Natural killer cell (primary cell): Measurements from ENCODE around the gene SLC26A3. TPM values are rescaled to one million over a fixed set of nuclear protein-coding genes. Genes with fewer than 3 reads are reported as not detected.

ENCODE experiments used
- ATAC-seq, 3 donors: fragments of 150-1000 bp in 2 of 3; fragments of 200-7000 bp in 1 of 3; cut with Tn5 transposase; 1 replicate in 1 of 3; 2 replicates in 2 of 3; pipeline ENCODE4 v1.10.0; 2021; ENCODE audit warnings: mild to moderate bottlenecking in 2 of 3, moderate library complexity in 2 of 3
- DNase-seq, 2 donors: peaks; one replicate each; pipeline versions ENCODE4 v3.0.0 to v3.0.0-alpha.2; 2013 to 2021; ENCODE audit warnings: mixed read lengths in 1 of 2
- H3K27ac ChIP-seq: one replicate; pipeline ENCODE4 v1.5.1; 2013; ENCODE audit warnings: mild to moderate bottlenecking, low read length
- H3K27me3 ChIP-seq: one replicate; pipeline ENCODE4 v1.6.1; 2013; ENCODE audit warnings: low read length; ENCODE audit not compliant: control insufficient read depth, insufficient read depth
- H3K36me3 ChIP-seq: one replicate; pipeline ENCODE4 v1.6.1; 2013; ENCODE audit warnings: low read length; ENCODE audit not compliant: control insufficient read depth, insufficient read depth
- H3K4me1 ChIP-seq: one replicate; pipeline ENCODE4 v1.6.1; 2013; ENCODE audit warnings: low read length; ENCODE audit not compliant: control insufficient read depth, insufficient read depth
- H3K4me3 ChIP-seq: one replicate; pipeline ENCODE4 v1.5.1; 2013; ENCODE audit warnings: low read length
- H3K9me3 ChIP-seq: one replicate; pipeline ENCODE4 v1.6.1; 2013; ENCODE audit warnings: low read length; ENCODE audit not compliant: control insufficient read depth, insufficient read depth
- H3K27ac Mint-ChIP-seq, 2 donors: one replicate each; pipeline ENCODE4 v1.8.0; 2022; ENCODE audit warnings: mild to moderate bottlenecking in 2 of 2, mixed read lengths in 2 of 2, moderate library complexity in 1 of 2
- H3K27me3 Mint-ChIP-seq, 2 donors: one replicate each; pipeline ENCODE4 v1.8.0; 2022; ENCODE audit warnings: low read depth in 2 of 2, mixed read lengths in 2 of 2
- H3K36me3 Mint-ChIP-seq: one replicate; pipeline ENCODE4 v1.8.0; 2022; ENCODE audit warnings: mixed read lengths
- H3K4me1 Mint-ChIP-seq, 2 donors: one replicate each; pipeline ENCODE4 v1.8.0; 2022; ENCODE audit warnings: mixed read lengths in 2 of 2
- H3K4me3 Mint-ChIP-seq: one replicate; pipeline ENCODE4 v1.8.0; 2022; ENCODE audit warnings: mild to moderate bottlenecking, moderate library complexity, mixed read lengths
- H3K9me3 Mint-ChIP-seq, 2 donors: one replicate each; pipeline ENCODE4 v1.8.0; 2022; ENCODE audit warnings: mixed read lengths in 2 of 2
- WGBS: methylation state at CpG from one replicate; pipeline ENCODE4 v1.1.7; 2013; ENCODE audit warnings: missing lambda C conversion rate; ENCODE audit not compliant: insufficient coverage; 5-methylcytosine and 5-hydroxymethylcytosine counted together
- intact Hi-C: fragments of 100-400 bp; cut with micrococcal nuclease; formaldehyde crosslinking; loops from one replicate; pipeline ENCODE4 v1.14.2; 2022
- total RNA-seq, 4 donors: library from RNA; stranded (reverse); fragments of 120-200 nt in 1 of 4; gene quantifications; one replicate each; pipeline versions ENCODE4 v1.2.3 to v1.2.4, GENCODE V29; 2013 to 2022
- TF ChIP-seq, protein P1 (sequence below): fragments of 200-600 bp; IDR thresholded peaks from one replicate; pipeline ENCODE4 v1.8.0; 2022; ENCODE audit warnings: antibody characterized with exemption

Gene SLC26A3
- total RNA-seq, 3 donors from 2014 or later (not counting 1 experiment from before 2014, with no cell fraction given), result not detected

DNA sequence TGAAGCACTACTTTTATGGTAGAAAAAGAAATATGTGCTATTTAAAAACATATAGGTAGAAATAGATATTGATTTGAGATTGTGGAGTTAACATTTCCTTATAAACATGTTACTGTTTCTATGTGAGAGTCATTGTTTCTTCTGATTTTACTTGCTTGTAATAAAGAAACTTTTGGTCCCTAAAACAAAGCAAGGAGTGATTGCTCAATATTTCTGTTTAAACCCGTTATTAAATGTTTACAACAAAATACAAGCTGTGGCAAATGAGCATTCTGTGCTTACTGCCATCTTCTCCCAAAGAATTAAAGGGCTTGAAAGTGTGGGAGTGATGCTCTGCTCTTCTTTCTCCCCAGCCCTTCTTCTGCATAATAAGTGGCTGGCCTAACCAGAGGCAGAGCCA lies 81.7 kb downstream of the SLC26A3 start:
- Histone ChIP-seq H3K27me3 (no peaks in the 10 kb centered on the region), H3K9me3 (no peaks in the 10 kb centered on the region), H3K27ac (no peak overlapping the region), H3K4me1 (no peaks in the 10 kb centered on the region), H3K36me3 (no peaks in the 10 kb centered on the region), H3K4me3 (no peak overlapping the region)
- H3K4me1 Mint-ChIP-seq, result no peaks in the 10 kb centered on the region
- no peak for DNase-seq
- TF ChIP-seq, protein P1, sequence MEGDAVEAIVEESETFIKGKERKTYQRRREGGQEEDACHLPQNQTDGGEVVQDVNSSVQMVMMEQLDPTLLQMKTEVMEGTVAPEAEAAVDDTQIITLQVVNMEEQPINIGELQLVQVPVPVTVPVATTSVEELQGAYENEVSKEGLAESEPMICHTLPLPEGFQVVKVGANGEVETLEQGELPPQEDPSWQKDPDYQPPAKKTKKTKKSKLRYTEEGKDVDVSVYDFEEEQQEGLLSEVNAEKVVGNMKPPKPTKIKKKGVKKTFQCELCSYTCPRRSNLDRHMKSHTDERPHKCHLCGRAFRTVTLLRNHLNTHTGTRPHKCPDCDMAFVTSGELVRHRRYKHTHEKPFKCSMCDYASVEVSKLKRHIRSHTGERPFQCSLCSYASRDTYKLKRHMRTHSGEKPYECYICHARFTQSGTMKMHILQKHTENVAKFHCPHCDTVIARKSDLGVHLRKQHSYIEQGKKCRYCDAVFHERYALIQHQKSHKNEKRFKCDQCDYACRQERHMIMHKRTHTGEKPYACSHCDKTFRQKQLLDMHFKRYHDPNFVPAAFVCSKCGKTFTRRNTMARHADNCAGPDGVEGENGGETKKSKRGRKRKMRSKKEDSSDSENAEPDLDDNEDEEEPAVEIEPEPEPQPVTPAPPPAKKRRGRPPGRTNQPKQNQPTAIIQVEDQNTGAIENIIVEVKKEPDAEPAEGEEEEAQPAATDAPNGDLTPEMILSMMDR, result no peak
- no peaks in the 10 kb centered on the region for H3K9me3 Mint-ChIP-seq
- H3K36me3 Mint-ChIP-seq, result no peaks in the 10 kb centered on the region
- WGBS, result no CpG with 5 or more reads among the region's 1 CpG
- no peak overlapping the region for H3K4me3 Mint-ChIP-seq
- no peak for ATAC-seq
- intact Hi-C loops, result no loop called here
- H3K27me3 Mint-ChIP-seq, result peaks cover 4 to 13% of the 10 kb centered on the region in 2 donors
- no peak overlapping the region for H3K27ac Mint-ChIP-seq

- no peak overlapping the region for H3K27ac Mint-ChIP-seq
- 90% methylated on average over 3 of the region's 4 CpGs for WGBS
Observed at GRCh38 chr7:107718456-107719193, 84.4 kb downstream of the SLC26A3 start.

GRCh38 chr7:107715531-107715930 lies 87.5 kb downstream of the SLC26A3 start:
- Histone ChIP-seq H3K27ac (no peak overlapping the region), H3K4me1 (no peaks in the 10 kb centered on the region), H3K9me3 (no peaks in the 10 kb centered on the region), H3K4me3 (no peak overlapping the region), H3K27me3 (no peaks in the 10 kb centered on the region), H3K36me3 (no peaks in the 10 kb centered on the region)
- Mint-ChIP-seq H3K4me1 (no peaks in the 10 kb centered on the region), H3K4me3 (no peak overlapping the region), H3K36me3 (no peaks in the 10 kb centered on the region), H3K27ac (no peak overlapping the region), H3K27me3 (peaks cover 8 to 13% of the 10 kb centered on the region in 2 donors), H3K9me3 (no peaks in the 10 kb centered on the region)
- WGBS, result 91% methylated on average over 6 of the region's 6 CpGs
- no peak for ATAC-seq
- TF ChIP-seq, protein P1, result no peak
- DNase-seq, result no peak
- intact Hi-C loops, result no loop called here

More at GRCh38 chr7:107718456-107719193, 84.4 kb downstream of the SLC26A3 start:
- DNase-seq, result no peak
- Mint-ChIP-seq H3K9me3 (no peaks in the 10 kb centered on the region), H3K36me3 (no peaks in the 10 kb centered on the region), H3K4me3 (no peak overlapping the region), H3K4me1 (no peaks in the 10 kb centered on the region), H3K27me3 (peaks cover 6 to 13% of the 10 kb centered on the region in 2 donors)
- H3K36me3 ChIP-seq, result no peaks in the 10 kb centered on the region
- H3K4me3 ChIP-seq, result no peak overlapping the region
- TF ChIP-seq, protein P1, result no peak
- no peaks in the 10 kb centered on the region for H3K9me3 ChIP-seq
- H3K4me1 ChIP-seq, result no peaks in the 10 kb centered on the region
- H3K27ac ChIP-seq, result no peak overlapping the region
- no peaks in the 10 kb centered on the region for H3K27me3 ChIP-seq
- ATAC-seq, result no peak
- intact Hi-C loops, result no loop called here

Other genes starting within 250 kb of the SLC26A3 start
- gene COG5, start 239.3 kb downstream of the SLC26A3 start, total RNA-seq, result 10 to 100 TPM; 49.2 to 54.6 (median 54.2) TPM
- 10 to 100 TPM in 1 of 3 donors, 1 to 10 TPM in 2; 5.5 to 10.5 (median 9.1) TPM for gene DUS4L, start 239.3 kb downstream of the SLC26A3 start, total RNA-seq
- gene BCAP29, start 223.0 kb downstream of the SLC26A3 start, total RNA-seq, result 10 to 100 TPM; 22.1 to 33.3 (median 27.1) TPM
- under 1 TPM in 1 of 3 donors, not detected in 2; 0.45 TPM for gene SLC26A4, start 142.4 kb downstream of the SLC26A3 start, total RNA-seq
- gene CBLL1, start 59.1 kb downstream of the SLC26A3 start, total RNA-seq, result 10 to 100 TPM; 62.7 to 85.8 (median 82.0) TPM
- 10 to 100 TPM; 72.2 to 81.4 (median 80.9) TPM for gene DLD, start 88.0 kb upstream of the SLC26A3 start, total RNA-seq
- not detected for gene LAMB1, start 199.9 kb upstream of the SLC26A3 start, total RNA-seq